ENCODE measurements around the gene DOCK10. TPM values are rescaled to one million over a fixed set of nuclear protein-coding genes. Genes with fewer than 3 reads are reported as not detected.

DOCK10 gene
- total and polyA plus RNA-seq, 5 donors from 2014 or later = 28.3 to 222 (median 35.1) TPM

DNA sequence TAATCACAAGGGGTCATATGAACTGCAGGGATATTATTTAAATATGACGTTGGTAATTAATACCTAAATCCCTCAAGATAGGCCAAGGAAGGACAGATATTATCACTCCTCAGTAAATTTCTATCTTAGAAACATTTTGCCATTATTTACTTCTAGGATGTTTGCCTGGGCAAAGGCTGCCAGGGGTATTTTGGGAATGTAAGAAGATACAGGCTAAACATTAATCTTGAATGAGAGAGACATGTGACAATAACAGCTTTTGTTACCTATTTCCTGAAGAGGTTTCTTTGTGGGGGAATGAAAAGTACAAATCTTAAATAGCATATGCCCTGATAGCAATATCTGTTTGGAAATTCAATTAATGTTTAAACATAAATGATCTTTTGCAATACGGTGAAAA lies 325.3 kb downstream of the DOCK10 start:
- no peak for DNase-seq
- no peak for ATAC-seq (ENCODE audit: low read depth in 2 of 2)
- Mint-ChIP-seq H3K27me3 (no peaks in the 10 kb centered on the region), H3K4me3 (no peak overlapping the region), H3K36me3 (no peaks in the 10 kb centered on the region), H3K27ac (no peak overlapping the region), H3K9me3 (peaks cover 0 to 14% (median 3%) of the 10 kb centered on the region in 7 donors), H3K4me1 (no peaks in the 10 kb centered on the region)
- Histone ChIP-seq H3K36me3 (ENCODE audit: control insufficient read depth, insufficient read depth, low read length) (no peaks in the 10 kb centered on the region), H3K27ac (ENCODE audit: insufficient read depth, low read length, poor library complexity, severe bottlenecking) (no peak overlapping the region), H3K9me3 (ENCODE audit: control insufficient read depth in 2 of 2, low read length in 2 of 2) (no peaks in the 10 kb centered on the region), H3K4me3 (ENCODE audit: low read depth, low read length) (no peak overlapping the region), H3K4me1 (ENCODE audit: control insufficient read depth, insufficient read depth, low read length, poor library complexity, severe bottlenecking) (no peaks in the 10 kb centered on the region), H3K27me3 (ENCODE audit: control insufficient read depth, insufficient read depth, low read length) (no peaks in the 10 kb centered on the region)

DNA sequence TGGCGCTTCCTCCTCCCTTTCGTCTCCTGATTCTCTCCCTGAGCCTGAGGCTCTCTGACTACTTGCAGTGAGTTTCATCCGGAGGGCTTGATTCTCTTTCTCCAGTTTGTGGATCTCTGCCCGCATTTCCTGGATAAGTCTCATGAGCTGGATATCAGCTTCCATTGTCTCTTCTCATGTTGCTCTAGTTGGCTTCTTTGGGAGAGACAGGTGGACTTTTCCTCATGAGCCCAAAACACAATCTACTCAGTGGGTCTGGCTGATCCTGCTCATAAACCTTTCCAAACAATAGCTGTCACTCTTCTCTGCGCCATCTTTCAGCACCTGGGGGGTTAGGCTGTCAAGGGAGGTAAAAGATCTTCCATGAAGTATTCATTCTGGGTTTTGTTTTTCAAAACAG lies 326.1 kb downstream of the DOCK10 start, which contains the start of gene CCDC195:
TSS of gene CCDC195 (minus strand) at position 165 of the 400 bp plus-strand sequence. CDS start at position 165, 0 bp downstream.
- no peaks in the 10 kb centered on the region for H3K4me1 Mint-ChIP-seq
- H3K27me3 Mint-ChIP-seq = peaks cover 2% of the 10 kb centered on the region
- no peak within 1 kb of the TSS for H3K27ac Mint-ChIP-seq
- no peak within 1 kb of the TSS for H3K27ac ChIP-seq (ENCODE audit: insufficient read depth, low read length, poor library complexity, severe bottlenecking)
- H3K4me1 ChIP-seq (ENCODE audit: control insufficient read depth, insufficient read depth, low read length, poor library complexity, severe bottlenecking) = no peaks in the 10 kb centered on the region
- H3K4me3 Mint-ChIP-seq = no peak within 1 kb of the TSS
- no peak within 1 kb of the TSS for H3K4me3 ChIP-seq (ENCODE audit: low read depth, low read length)
- ATAC-seq (ENCODE audit: low read depth in 2 of 2) (no peak), DNase-seq (no peak)
- no peaks in the 10 kb centered on the region for H3K27me3 ChIP-seq (ENCODE audit: control insufficient read depth, insufficient read depth, low read length)
- peaks cover 0 to 14% (median 3%) of the 10 kb centered on the region in 7 donors for H3K9me3 Mint-ChIP-seq
- H3K36me3 ChIP-seq (ENCODE audit: control insufficient read depth, insufficient read depth, low read length) = no peaks in the 10 kb centered on the region
- H3K36me3 Mint-ChIP-seq = no peaks in the 10 kb centered on the region
- H3K9me3 ChIP-seq (ENCODE audit: control insufficient read depth in 2 of 2, low read length in 2 of 2) = no peaks in the 10 kb centered on the region
